PC-3 (cell line): ENCODE measurements around the gene TESK2.

ENCODE experiments used
- CTCF ChIP-seq: fragments of 300-600 bp; sonication (generic); conservative IDR thresholded peaks from 2 replicates; pipeline ENCODE4 v1.5.1; 2017; ENCODE audit warnings: antibody characterized with exemption, low read depth, mild to moderate bottlenecking, low read length
- EZH2 ChIP-seq: fragments of 300-600 bp; sonication (generic); IDR thresholded peaks from one replicate; pipeline ENCODE4 v1.6.1; 2017; ENCODE audit warnings: antibody characterized with exemption, mild to moderate bottlenecking, low read length; ENCODE audit not compliant: unreplicated experiment
- EZH2phosphoT487 ChIP-seq: fragments of 300-600 bp; sonication (generic); IDR thresholded peaks from 2 replicates; pipeline ENCODE4 v1.6.1; 2018; ENCODE audit warnings: mild to moderate bottlenecking, antibody characterized with exemption, low read length, borderline replicate concordance

- TF ChIP-seq CTCF (no peak), EZH2phosphoT487 (no peak), EZH2 (no peak)
Observed at GRCh38 chr1:45351508-45351907, 139.5 kb downstream of the TESK2 start.
